KBM-7 (cell line): ENCODE measurements around the gene RXFP3.

Experiments used
- DNase-seq: peaks from one replicate; pipeline ENCODE4 v3.0.0-alpha.2; 2015
- in situ Hi-C: fragments of 300-500 bp; cut with MboI; formaldehyde crosslinking; loops from 2 replicates; pipeline ENCODE4 v1.14.3; 2020; ENCODE audit warnings: low sequenced_read_pairs, low pct_unique_long_range_greater_than_20kb, mixed read lengths

RXFP3 gene

DNA sequence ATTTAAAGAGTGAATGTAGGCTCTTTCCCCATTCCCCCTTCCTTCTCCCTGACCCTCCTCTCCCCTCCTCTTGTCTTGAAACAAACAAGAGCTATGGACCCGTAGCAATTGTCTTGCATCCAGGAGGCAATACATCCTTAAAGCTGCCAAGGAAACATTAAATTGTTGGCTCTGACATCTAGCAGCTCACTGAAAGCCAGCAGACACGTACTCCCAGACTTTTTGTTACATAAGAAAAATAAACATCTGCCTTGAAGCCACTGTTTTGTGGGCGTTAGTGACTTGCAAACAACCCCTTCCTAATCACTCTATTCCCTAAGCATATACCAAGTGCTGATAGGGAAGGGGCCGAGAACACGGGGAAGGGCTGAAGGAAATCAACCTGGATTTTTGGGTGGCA is 39.7 kb downstream of the RXFP3 start:
- in situ Hi-C loops = no loop called here
- no peak for DNase-seq

GRCh38 chr5:33976307-33976706 is 40.1 kb downstream of the RXFP3 start:
- in situ Hi-C loops = no loop called here
- DNase-seq = no peak

DNA sequence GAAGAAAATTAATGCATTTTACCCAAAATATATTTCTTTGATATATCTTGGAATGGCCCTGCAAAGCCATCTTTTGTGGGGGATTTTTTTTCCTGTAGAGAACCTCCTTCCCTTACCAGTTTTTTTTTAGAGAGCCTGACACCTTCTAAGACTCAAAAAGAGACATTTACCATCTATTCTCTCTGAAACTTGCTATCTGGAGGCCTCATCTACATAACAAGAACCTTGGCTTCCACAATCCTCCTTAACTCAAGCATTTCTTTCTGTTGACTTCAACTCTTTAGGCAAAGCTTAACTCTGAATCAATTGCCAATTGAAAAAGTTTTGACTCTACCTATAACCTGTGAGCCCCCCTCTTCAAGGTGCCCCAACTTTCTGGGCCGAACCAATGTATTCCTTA is 42.1 kb downstream of the RXFP3 start:
- in situ Hi-C loops = no loop called here
- no peak for DNase-seq

- no peak for DNase-seq
- in situ Hi-C loops = no loop called here
Measured at GRCh38 chr5:33980030-33980429, 43.8 kb downstream of the RXFP3 start.

DNA sequence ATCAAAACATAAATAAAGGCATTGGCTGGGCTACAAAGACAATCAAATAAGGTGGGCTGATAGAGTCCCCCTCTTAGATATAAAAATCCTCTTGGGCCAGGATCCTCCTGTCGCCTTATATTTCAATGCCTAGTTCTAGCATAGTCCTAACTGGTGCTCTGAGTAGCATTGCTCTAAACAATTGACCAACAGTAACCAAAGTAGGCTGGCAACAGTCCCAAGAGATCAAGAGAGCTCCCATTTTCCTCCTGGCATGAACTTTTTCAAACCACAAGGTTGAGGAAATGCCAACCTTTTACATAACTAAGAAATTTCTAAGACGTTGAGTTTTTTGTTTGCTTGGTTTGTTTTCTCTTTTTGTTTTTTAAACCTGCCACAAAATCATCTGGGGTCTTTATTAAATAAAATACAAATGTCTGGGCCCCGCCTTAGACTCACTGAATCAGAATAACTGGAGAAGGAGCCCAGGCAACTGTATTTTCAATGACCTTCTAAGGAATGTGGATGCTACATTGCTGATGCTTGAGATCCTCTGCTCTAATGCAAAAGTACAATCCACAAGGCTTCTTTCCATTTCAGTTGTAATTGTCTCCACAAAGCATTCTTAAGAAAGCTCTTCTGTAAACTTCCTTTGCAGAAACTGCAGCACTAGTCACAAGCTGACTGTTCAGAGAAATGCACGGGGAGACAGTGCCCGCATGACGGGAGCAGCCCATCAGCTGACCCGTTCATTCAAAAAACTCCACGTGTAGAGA is 45.4 kb downstream of the RXFP3 start:
- no peak for DNase-seq
- in situ Hi-C loops = no loop called here

GRCh38 chr5:33984178-33984577 is 48.0 kb downstream of the RXFP3 start:
- no peak for DNase-seq
- in situ Hi-C loops = no loop called here

- in situ Hi-C loops = no loop called here
Measured at GRCh38 chr5:33984671-33985124, 48.5 kb downstream of the RXFP3 start, which contains the start of gene SLC45A2. TSS of gene SLC45A2 (minus strand) at chr5:33984693. CDS start at chr5:33984583, 110 bp downstream.

GRCh38 chr5:33985447-33985846 is 49.3 kb downstream of the RXFP3 start:
- DNase-seq = no peak
- in situ Hi-C loops = no loop called here

More at GRCh38 chr5:33984671-33985124, 48.5 kb downstream of the RXFP3 start, which contains the start of gene SLC45A2:
- DNase-seq = no peak
